Naive thymus-derived CD8-positive, alpha-beta T cell (primary cell): ENCODE results near the gene PPP1R36. TPM values are rescaled to one million over a fixed set of nuclear protein-coding genes. Genes with fewer than 3 reads are reported as not detected.
"Not testable (repeated sequence)": the region's sequence is repeated elsewhere in the genome, so short reads cannot be mapped to it uniquely, and the experiment has no call there.

Experiments used
- ATAC-seq, 2 donors: fragments of 150-1000 bp; cut with Tn5 transposase in 1 of 2; sonication (Bioruptor Pico), chemical (Tn5 transposase) in 1 of 2; 1 replicate in 1 of 2; 2 replicates in 1 of 2; pipeline ENCODE4 v1.10.0; 2021; ENCODE audit warnings: mild to moderate bottlenecking in 2 of 2, moderate library complexity in 2 of 2
- POLR2A ChIA-PET: fragments of 350-600 bp; sonication (Branson Sonifier 250); formaldehyde crosslinking; loops from one replicate; lab custom pipeline; 2021; ENCODE audit warnings: antibody characterized with exemption; lab: Charles Lee
- DNase-seq, 10 donors: peaks; one replicate each; pipeline versions ENCODE4 v3.0.0 to v3.0.0-alpha.2; 2020 to 2022
- H3K27ac Mint-ChIP-seq, 10 donors: one replicate each; pipeline ENCODE4 v1.8.0; 2020 to 2022; ENCODE audit warnings: mild to moderate bottlenecking in 10 of 10, mixed read lengths in 10 of 10, moderate library complexity in 4 of 10, inconsistent platforms in 1 of 10
- H3K27me3 Mint-ChIP-seq, 5 donors: one replicate each; pipeline ENCODE4 v1.8.0; 2021 to 2022; ENCODE audit warnings: mixed read lengths in 5 of 5
- H3K36me3 Mint-ChIP-seq, 3 donors: one replicate each; pipeline ENCODE4 v1.8.0; 2020 to 2022; ENCODE audit warnings: mixed read lengths in 3 of 3, mild to moderate bottlenecking in 2 of 3, inconsistent platforms in 1 of 3
- H3K4me1 Mint-ChIP-seq, 4 donors: one replicate each; pipeline ENCODE4 v1.8.0; 2021 to 2022; ENCODE audit warnings: mixed read lengths in 4 of 4
- H3K4me3 Mint-ChIP-seq, 10 donors: one replicate each; pipeline ENCODE4 v1.8.0; 2020 to 2022; ENCODE audit warnings: mild to moderate bottlenecking in 10 of 10, mixed read lengths in 10 of 10, moderate library complexity in 6 of 10, inconsistent platforms in 1 of 10
- H3K9me3 Mint-ChIP-seq, 9 donors: one replicate each; pipeline ENCODE4 v1.8.0; 2020 to 2022; ENCODE audit warnings: mixed read lengths in 9 of 9, mild to moderate bottlenecking in 3 of 9, inconsistent platforms in 1 of 9, moderate library complexity in 1 of 9
- polyA plus RNA-seq, 3 donors: library from polyadenylated mRNA; unstranded; fragments of 300-500 nt; fragmentation: Illumina TruSeq; gene quantifications; one replicate each; pipeline ENCODE4 v1.2.3, GENCODE V29; 2021
- total RNA-seq, 8 experiments: library from RNA in 2 of 8; stranded (reverse) in 2 of 8; gene quantifications; one replicate each; pipeline ENCODE4 v1.2.3 and lab custom pipeline; 2021 to 2026

The PPP1R36 gene
- total and polyA plus RNA-seq, 5 experiments from 2014 or later: not detected

- Mint-ChIP-seq H3K36me3 (peaks cover 0 to 9% (median 9%) of the 10 kb centered on the region in 3 donors), H3K4me3 (peak overlapping the region; percentile 88 to 99 (median 94)), H3K4me1 (peaks cover 42 to 85% (median 73%) of the 10 kb centered on the region in 4 donors), H3K27ac (peak overlapping the region; percentile 63 to 100 (median 98)), H3K27me3 (peaks cover 0 to 4% (median 0%) of the 10 kb centered on the region in 5 donors), H3K9me3 (peaks cover 0 to 3% (median 0%) of the 10 kb centered on the region in 9 donors)
- no peak for ATAC-seq
- POLR2A ChIA-PET: no interaction called here
- DNase-seq: no peak
These were observed 43.0 kb upstream of the PPP1R36 start for GRCh38 chr14:64506721-64507120.

- Mint-ChIP-seq H3K36me3 (peaks cover 0 to 9% (median 5%) of the 10 kb centered on the region in 3 donors), H3K4me1 (peaks cover 42 to 83% (median 72%) of the 10 kb centered on the region in 4 donors), H3K4me3 (peak overlapping the region; percentile 88 to 99 (median 94)), H3K27me3 (peaks cover 0 to 4% (median 0%) of the 10 kb centered on the region in 5 donors), H3K9me3 (peaks cover 0 to 3% (median 0%) of the 10 kb centered on the region in 9 donors), H3K27ac (peak overlapping the region; percentile 7 to 100 (median 87))
- ATAC-seq (no peak), DNase-seq (no peak)
- POLR2A ChIA-PET: no interaction called here
These were observed 42.2 kb upstream of the PPP1R36 start for GRCh38 chr14:64507376-64508156.

- peaks cover 0 to 3% (median 0%) of the 10 kb centered on the region in 9 donors for H3K9me3 Mint-ChIP-seq
- peaks cover 0 to 4% (median 0%) of the 10 kb centered on the region in 5 donors for H3K27me3 Mint-ChIP-seq
- H3K4me3 Mint-ChIP-seq: peak overlapping the region in 9 of 10 donors; percentile 2 to 99 (median 93)
- DNase-seq (no peak), ATAC-seq (no peak)
- H3K4me1 Mint-ChIP-seq: peaks cover 42 to 82% (median 77%) of the 10 kb centered on the region in 4 donors
- H3K27ac Mint-ChIP-seq: peak overlapping the region in 9 of 10 donors; percentile 15 to 100 (median 89)
- POLR2A ChIA-PET: interaction anchor here (0.6 to 1.3 kb wide), 3 partner anchors 11 to 164 kb away, joined by 3 read pairs; no protein-coding TSS in a partner anchor
- H3K36me3 Mint-ChIP-seq: peaks cover 0 to 9% (median 0%) of the 10 kb centered on the region in 3 donors
These were observed 41.5 kb upstream of the PPP1R36 start for GRCh38 chr14:64508215-64508776.

GRCh38 chr14:64509036-64509435 lies 40.7 kb upstream of the PPP1R36 start:
- no peak for ATAC-seq
- POLR2A ChIA-PET: interaction anchor here (0.7 to 1.3 kb wide), 3 partner anchors 12 to 105 kb away, joined by 3 read pairs; no protein-coding TSS in a partner anchor
- Mint-ChIP-seq H3K27me3 (peaks cover 0 to 2% (median 0%) of the 10 kb centered on the region in 5 donors), H3K4me3 (peak overlapping the region in 9 of 10 donors; percentile 20 to 75 (median 40)), H3K36me3 (peaks cover 0 to 10% (median 1%) of the 10 kb centered on the region in 3 donors), H3K9me3 (no peaks in the 10 kb centered on the region), H3K4me1 (peaks cover 42 to 86% (median 82%) of the 10 kb centered on the region in 4 donors), H3K27ac (peak overlapping the region; percentile 17 to 97 (median 61))
- no peak for DNase-seq

- POLR2A ChIA-PET: interaction anchor here (0.8 to 2.4 kb wide), 6 partner anchors 9 to 81 kb away, joined by 3 to 17 read pairs (median 4); partner anchors contain the start of gene HSPA2
- DNase-seq (peak; percentile 34 to 82 (median 66)), ATAC-seq (peak; percentile 64 to 67)
- H3K27ac Mint-ChIP-seq: peak overlapping the region; percentile 57 to 97 (median 75)
- H3K4me1 Mint-ChIP-seq: peaks cover 44 to 92% (median 89%) of the 10 kb centered on the region in 4 donors
- H3K36me3 Mint-ChIP-seq: peaks cover 0 to 11% (median 1%) of the 10 kb centered on the region in 3 donors
- no peaks in the 10 kb centered on the region for H3K27me3 Mint-ChIP-seq
- peak overlapping the region; percentile 20 to 75 (median 56) for H3K4me3 Mint-ChIP-seq
- no peaks in the 10 kb centered on the region for H3K9me3 Mint-ChIP-seq
These were observed 38.7 kb upstream of the PPP1R36 start for GRCh38 chr14:64510825-64511671.

GRCh38 chr14:64513271-64513670 lies 36.5 kb upstream of the PPP1R36 start:
- no peak overlapping the region for H3K4me3 Mint-ChIP-seq
- H3K36me3 Mint-ChIP-seq: peaks cover 0 to 11% (median 1%) of the 10 kb centered on the region in 3 donors
- H3K9me3 Mint-ChIP-seq: no peaks in the 10 kb centered on the region
- no peak overlapping the region for H3K27ac Mint-ChIP-seq
- DNase-seq: no peak
- H3K27me3 Mint-ChIP-seq: no peaks in the 10 kb centered on the region
- POLR2A ChIA-PET: interaction anchor here (0.6 to 1.8 kb wide), 3 partner anchors 9 to 23 kb away, joined by 4 to 8 read pairs (median 4); partner anchors contain the start of genes ZBTB1 and ZBTB25
- ATAC-seq: no peak
- peaks cover 41 to 90% (median 82%) of the 10 kb centered on the region in 4 donors for H3K4me1 Mint-ChIP-seq

GRCh38 chr14:64515053-64515452 lies 34.7 kb upstream of the PPP1R36 start:
- Mint-ChIP-seq H3K27ac (no peak overlapping the region), H3K9me3 (no peaks in the 10 kb centered on the region), H3K4me3 (no peak overlapping the region), H3K4me1 (peaks cover 35 to 82% (median 74%) of the 10 kb centered on the region in 4 donors), H3K36me3 (peaks cover 0 to 8% (median 1%) of the 10 kb centered on the region in 3 donors), H3K27me3 (no peaks in the 10 kb centered on the region)
- ATAC-seq: no peak
- POLR2A ChIA-PET: interaction anchor here (0.7 to 2.4 kb wide), 3 partner anchors 11 to 78 kb away, joined by 3 to 6 read pairs (median 4); partner anchors contain the start of gene ZBTB1
- DNase-seq: no peak

GRCh38 chr14:64516969-64517368 lies 32.8 kb upstream of the PPP1R36 start:
- Mint-ChIP-seq H3K4me1 (peaks cover 22 to 72% (median 58%) of the 10 kb centered on the region in 4 donors), H3K27ac (peak overlapping the region in 4 of 10 donors; percentile 3 to 78 (median 50)), H3K36me3 (peaks cover 0 to 8% (median 1%) of the 10 kb centered on the region in 3 donors), H3K9me3 (no peaks in the 10 kb centered on the region), H3K4me3 (peak overlapping the region in 7 of 10 donors; percentile 9 to 53 (median 40)), H3K27me3 (no peaks in the 10 kb centered on the region)
- POLR2A ChIA-PET: interaction anchor here (2.4 kb wide), 1 partner anchor 13 kb away, joined by 6 read pairs; the partner anchor contains the start of gene ZBTB1
- ATAC-seq (no peak), DNase-seq (no peak)

GRCh38 chr14:64517667-64518066 lies 32.1 kb upstream of the PPP1R36 start:
- DNase-seq, H3K27me3 Mint-ChIP-seq, H3K9me3 Mint-ChIP-seq, H3K4me3 Mint-ChIP-seq, POLR2A ChIA-PET, ATAC-seq, H3K36me3 Mint-ChIP-seq, H3K27ac Mint-ChIP-seq: not testable (repeated sequence)
- H3K4me1 Mint-ChIP-seq: peaks cover 20 to 65% (median 52%) of the 10 kb centered on the region in 4 donors

- peak overlapping the region in 3 of 10 donors; percentile 2 to 44 (median 28) for H3K27ac Mint-ChIP-seq
- no peak for ATAC-seq
- POLR2A ChIA-PET: interaction anchor here (0.7 kb wide), 1 partner anchor 397 kb away, joined by 3 read pairs; no protein-coding TSS in a partner anchor
- no peak for DNase-seq
- H3K36me3 Mint-ChIP-seq: peaks cover 0 to 8% (median 1%) of the 10 kb centered on the region in 3 donors
- no peaks in the 10 kb centered on the region for H3K27me3 Mint-ChIP-seq
- peaks cover 20 to 60% (median 49%) of the 10 kb centered on the region in 4 donors for H3K4me1 Mint-ChIP-seq
- peak overlapping the region in 2 of 10 donors; percentile 15 to 24 for H3K4me3 Mint-ChIP-seq
- no peaks in the 10 kb centered on the region for H3K9me3 Mint-ChIP-seq
These were observed 31.5 kb upstream of the PPP1R36 start for GRCh38 chr14:64518229-64518628.

- H3K4me1 Mint-ChIP-seq: peaks cover 11 to 42% (median 33%) of the 10 kb centered on the region in 4 donors
- H3K9me3 Mint-ChIP-seq: no peaks in the 10 kb centered on the region
- ATAC-seq (no peak), DNase-seq (no peak)
- peak overlapping the region in 4 of 10 donors; percentile 3 to 66 (median 39) for H3K27ac Mint-ChIP-seq
- no peak overlapping the region for H3K4me3 Mint-ChIP-seq
- H3K36me3 Mint-ChIP-seq: peaks cover 0 to 11% (median 0%) of the 10 kb centered on the region in 3 donors
- H3K27me3 Mint-ChIP-seq: no peaks in the 10 kb centered on the region
- POLR2A ChIA-PET: interaction anchor here (0.7 kb wide), 2 partner anchors 17 to 19 kb away, joined by 3 read pairs; no protein-coding TSS in a partner anchor
These were observed 29.1 kb upstream of the PPP1R36 start for GRCh38 chr14:64520699-64521098.
